AG08396 (cell line): ENCODE measurements around the gene CCNYL1.

Source experiments
- DNase-seq: peaks from one replicate; pipeline ENCODE4 v3.0.0; 2012; ENCODE audit warnings: low spot score, mixed read lengths

Gene CCNYL1

DNA sequence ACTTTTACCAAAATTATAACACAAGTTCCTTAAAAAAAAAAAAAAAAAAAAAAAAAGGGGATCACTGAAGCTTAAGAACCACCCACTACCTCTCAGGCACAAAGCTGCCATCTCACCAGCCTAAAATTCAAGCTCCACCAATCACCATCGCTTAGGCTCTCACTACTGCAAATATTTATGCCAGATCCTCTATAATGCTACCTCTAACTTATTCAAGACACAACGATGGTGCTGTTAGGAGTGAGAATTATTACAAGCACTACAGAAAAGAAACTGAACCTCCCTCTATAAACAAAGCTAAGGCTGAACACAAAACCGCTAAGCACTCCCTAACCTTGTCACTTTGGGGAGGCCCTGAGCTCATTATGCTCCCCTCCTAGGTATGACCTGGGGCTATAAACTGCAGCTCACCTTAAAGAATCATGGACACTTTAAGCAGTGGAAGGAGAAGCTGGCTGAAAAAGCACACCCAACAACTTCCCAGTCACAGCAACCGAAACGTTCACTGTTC is 54.7 kb downstream of the CCNYL1 start:
- no peak for DNase-seq

- no peak for DNase-seq
Measured at GRCh38 chr2:207766697-207767460, 55.4 kb downstream of the CCNYL1 start.

- DNase-seq, result no peak
Measured at GRCh38 chr2:207767461-207768167, 56.2 kb downstream of the CCNYL1 start.

- DNase-seq, result peak; percentile 56
Measured at GRCh38 chr2:207768168-207768865, 56.9 kb downstream of the CCNYL1 start.

DNA sequence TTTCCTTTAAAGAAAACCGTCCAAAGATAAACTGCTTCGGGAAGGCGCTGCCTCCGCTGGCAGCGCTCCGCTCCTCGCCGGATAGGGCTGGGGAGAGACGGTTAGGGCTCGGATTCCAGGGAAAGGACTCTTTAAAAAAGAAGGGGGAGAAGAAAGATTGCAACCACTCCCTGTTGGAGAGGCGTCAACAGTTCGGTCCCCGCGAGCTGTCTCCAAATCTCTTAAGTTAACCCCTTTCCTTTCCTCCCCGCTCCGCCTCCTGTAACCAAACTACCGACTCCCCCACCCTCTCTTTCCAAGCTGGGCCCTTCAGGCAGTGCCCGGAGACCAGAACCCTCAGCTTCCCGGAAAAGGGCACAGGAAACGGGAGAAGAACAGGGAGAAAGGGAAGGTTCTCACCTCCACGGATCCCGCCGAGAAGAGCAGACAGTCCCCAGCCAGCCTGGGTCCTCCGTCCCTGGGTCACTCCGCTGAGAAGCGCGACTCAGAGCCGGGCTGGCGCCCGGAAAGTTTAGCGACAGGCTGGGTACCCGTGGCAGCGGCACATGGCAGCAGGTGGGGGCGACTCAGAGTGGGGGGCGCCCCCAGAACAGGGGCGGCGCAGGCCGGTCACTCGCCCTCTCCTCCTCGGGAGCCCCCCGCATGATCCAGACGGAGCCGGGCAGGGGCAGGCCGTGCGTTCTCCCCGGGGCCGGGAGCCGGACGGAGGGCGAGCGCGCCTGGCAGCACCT is 57.6 kb downstream of the CCNYL1 start:
- peak; percentile 54 for DNase-seq

GRCh38 chr2:207770602-207771404 is 59.4 kb downstream of the CCNYL1 start:
- DNase-seq, result no peak

- DNase-seq, result no peak
Measured at GRCh38 chr2:207771421-207771820, 60.0 kb downstream of the CCNYL1 start.

DNA sequence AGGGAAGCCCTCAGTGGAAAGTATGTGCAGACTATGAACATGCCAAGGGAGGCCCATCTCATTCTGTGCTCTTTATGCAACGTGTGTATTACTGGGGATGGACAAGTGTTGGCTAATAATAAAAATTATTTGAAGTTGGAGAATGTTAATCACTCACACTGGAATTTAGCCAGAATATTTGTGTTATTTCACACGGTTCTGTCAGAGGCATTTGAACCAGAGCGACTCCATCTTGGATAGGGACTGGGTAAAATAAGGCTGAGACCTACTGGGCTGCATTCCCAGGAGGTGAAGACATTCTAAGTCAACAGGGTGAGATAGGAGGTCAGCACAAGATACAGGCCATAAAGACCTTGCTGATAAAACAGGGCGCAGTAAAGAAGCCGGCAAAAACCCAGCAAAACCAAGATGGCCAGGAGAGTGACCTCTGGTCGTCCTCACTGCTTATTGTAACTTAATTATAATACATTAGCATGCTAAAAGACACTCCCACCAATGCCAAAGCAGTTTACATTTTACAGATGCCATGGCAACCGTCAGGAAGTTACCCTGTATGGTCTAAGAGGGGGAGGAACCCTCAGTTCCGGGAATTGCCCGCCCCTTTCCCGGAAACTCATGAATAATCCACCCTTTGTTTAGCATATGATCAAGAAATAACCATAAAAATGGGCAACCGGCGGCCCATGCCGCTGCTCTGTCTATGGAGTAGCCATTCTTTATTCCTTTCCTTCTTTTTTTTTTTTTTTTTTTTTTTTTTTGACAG is 60.8 kb downstream of the CCNYL1 start:
- DNase-seq, result no peak

GRCh38 chr2:207772844-207773205 is 61.4 kb downstream of the CCNYL1 start:
- no peak for DNase-seq

- DNase-seq, result no peak
Measured at GRCh38 chr2:207775473-207775872, 64.0 kb downstream of the CCNYL1 start.

DNA sequence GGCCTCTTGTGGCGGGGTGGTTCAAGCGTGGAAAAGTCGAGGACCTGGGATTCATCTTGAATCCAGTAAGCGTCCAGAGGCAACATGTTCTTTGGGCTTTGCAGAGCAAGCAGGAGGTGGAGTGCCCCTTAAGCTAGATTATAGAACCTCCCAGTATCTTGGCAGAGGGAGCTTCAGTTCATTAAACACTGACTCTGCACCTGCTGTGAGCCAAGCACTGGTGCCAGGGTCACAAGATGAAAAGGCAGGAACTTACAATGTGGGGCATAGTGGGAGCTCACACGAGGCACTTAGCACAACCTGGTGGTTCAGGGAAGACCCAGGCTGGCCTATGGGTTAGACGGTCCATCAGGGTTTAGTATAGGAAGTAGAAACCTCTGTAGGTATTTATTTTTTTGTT is 65.7 kb downstream of the CCNYL1 start:
- DNase-seq, result no peak

GRCh38 chr2:207778298-207778882 is 67.0 kb downstream of the CCNYL1 start:
- no peak for DNase-seq

GRCh38 chr2:207779523-207779922 is 68.1 kb downstream of the CCNYL1 start:
- DNase-seq, result no peak

- no peak for DNase-seq
Measured at GRCh38 chr2:207782238-207783030, 71.0 kb downstream of the CCNYL1 start.

- no peak for DNase-seq
Measured at GRCh38 chr2:207783514-207783913, 72.1 kb downstream of the CCNYL1 start.

DNA sequence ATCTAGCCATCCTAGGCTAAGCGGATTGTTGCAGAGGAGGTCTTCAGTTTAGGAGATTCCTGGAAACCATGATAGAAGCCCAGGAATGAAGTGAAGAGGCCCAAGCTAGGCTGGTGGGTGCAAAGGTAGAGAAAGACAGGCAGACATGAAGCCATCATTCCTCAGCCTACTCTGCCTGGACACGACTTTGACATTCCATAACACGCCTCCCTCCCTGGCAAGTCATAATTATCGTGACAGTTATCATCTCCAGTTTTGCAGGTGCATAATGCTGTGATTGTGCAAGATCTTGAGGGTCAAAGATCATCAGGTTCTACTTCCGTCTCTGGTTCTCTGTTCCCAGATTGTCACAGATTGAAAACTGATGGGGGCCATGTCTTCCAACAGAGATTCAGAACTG is 73.5 kb downstream of the CCNYL1 start:
- DNase-seq, result no peak

GRCh38 chr2:207787017-207787416 is 75.6 kb downstream of the CCNYL1 start:
- DNase-seq, result no peak

- DNase-seq, result no peak
Measured at GRCh38 chr2:207787800-207788199, 76.4 kb downstream of the CCNYL1 start.

DNA sequence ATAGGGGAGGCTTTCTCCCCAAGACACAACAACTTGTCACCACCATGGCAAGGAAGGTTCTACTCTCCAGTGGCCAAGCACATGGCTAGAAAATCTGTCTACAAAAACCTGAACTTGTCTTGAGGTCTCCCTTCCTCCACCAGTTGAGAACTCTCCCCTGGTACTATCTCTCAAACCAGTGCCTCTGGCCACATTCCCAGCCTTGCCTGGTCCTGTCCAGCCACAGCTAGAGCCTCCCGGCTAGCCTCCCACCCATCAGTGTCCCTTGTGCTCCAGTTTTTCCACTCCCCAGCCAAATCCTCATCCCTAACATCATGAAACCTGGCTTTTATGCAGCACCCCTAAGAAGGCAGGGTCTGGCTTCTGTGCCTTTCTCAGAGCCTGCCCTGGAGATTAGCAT is 79.5 kb downstream of the CCNYL1 start:
- no peak for DNase-seq
